Lower lobe of right lung (tissue), 2 donors: ENCODE data around the gene GRIN1. TPM values are rescaled to one million over a fixed set of nuclear protein-coding genes. Genes with fewer than 3 reads are reported as not detected.

Experiments used
- ATAC-seq, 2 donors: fragments of 200-7000 bp; cut with Tn5 transposase; one replicate each; pipeline ENCODE4 v1.9.1; 2020 to 2022; ENCODE audit warnings: mild to moderate bottlenecking in 2 of 2, moderate library complexity in 2 of 2
- DNase-seq: peaks from one replicate; pipeline ENCODE4 v3.0.0-alpha.2; 2020
- H3K27ac ChIP-seq: fragments of 200-600 bp; one replicate; pipeline ENCODE4 v1.8.0; 2022
- H3K27me3 ChIP-seq: fragments of 200-600 bp; one replicate; pipeline ENCODE4 v1.8.0; 2022; ENCODE audit warnings: low read depth
- H3K36me3 ChIP-seq: fragments of 200-600 bp; one replicate; pipeline ENCODE4 v1.8.0; 2022; ENCODE audit warnings: mild to moderate bottlenecking
- H3K4me1 ChIP-seq: fragments of 200-600 bp; one replicate; pipeline ENCODE4 v1.8.0; 2022
- H3K4me3 ChIP-seq: fragments of 200-600 bp; one replicate; pipeline ENCODE4 v1.8.0; 2022; ENCODE audit warnings: mild to moderate bottlenecking
- H3K9me3 ChIP-seq: fragments of 200-600 bp; one replicate; pipeline ENCODE4 v1.8.0; 2022
- CTCF ChIP-seq: fragments of 200-600 bp; IDR thresholded peaks from one replicate; pipeline ENCODE4 v1.8.0; 2022; ENCODE audit warnings: antibody characterized with exemption, mild to moderate bottlenecking
- intact Hi-C: fragments of 100-400 bp; cut with DNase I; formaldehyde crosslinking; loops from one replicate; pipeline ENCODE4 v1.11.0; 2022
- long read RNA-seq: library from polyadenylated mRNA; unstranded; transcript quantifications from one replicate; pipeline ENCODE4 v2.0.0, GENCODE V29; 2021
- total RNA-seq: library from RNA; stranded (reverse); fragmentation: NEBNext Ultra II Directional; extraction: Animal tissue kit (Norgen Biotek cat#: 25700); gene quantifications from one replicate; pipeline ENCODE4 v1.2.1, GENCODE V29; 2021
- donor health status: DM: no; HTN: yes; CAD: no; lungs with severe emphysema.

GRIN1 gene
- total RNA-seq = 0.92 TPM
- long read RNA-seq, partial matches to known transcripts = 1 of 1 reads
- long read RNA-seq, other reads (novel, unspliced or antisense) = 0 of 1 reads

DNA sequence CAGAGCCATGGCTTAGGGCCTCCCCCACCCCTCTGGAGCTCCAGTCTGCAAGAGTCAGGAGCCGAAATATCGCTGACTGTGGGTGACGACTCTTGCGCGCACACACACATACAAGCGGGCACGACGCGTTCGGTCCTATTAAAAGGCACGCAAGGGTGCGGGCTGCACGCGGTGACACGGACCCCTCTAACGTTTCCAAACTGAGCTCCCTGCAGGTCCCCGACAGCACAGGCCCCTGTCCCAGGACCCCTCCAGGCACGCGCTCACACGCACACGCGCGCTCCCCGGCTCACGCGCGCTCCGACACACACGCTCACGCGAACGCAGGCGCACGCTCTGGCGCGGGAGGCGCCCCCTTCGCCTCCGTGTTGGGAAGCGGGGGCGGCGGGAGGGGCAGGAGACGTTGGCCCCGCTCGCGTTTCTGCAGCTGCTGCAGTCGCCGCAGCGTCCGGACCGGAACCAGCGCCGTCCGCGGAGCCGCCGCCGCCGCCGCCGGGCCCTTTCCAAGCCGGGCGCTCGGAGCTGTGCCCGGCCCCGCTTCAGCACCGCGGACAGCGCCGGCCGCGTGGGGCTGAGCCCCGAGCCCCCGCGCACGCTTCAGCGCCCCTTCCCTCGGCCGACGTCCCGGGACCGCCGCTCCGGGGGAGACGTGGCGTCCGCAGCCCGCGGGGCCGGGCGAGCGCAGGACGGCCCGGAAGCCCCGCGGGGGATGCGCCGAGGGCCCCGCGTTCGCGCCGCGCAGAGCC, at the start of gene GRIN1:
TSS of gene GRIN1 (plus strand) at position 433 of the 746 bp plus-strand sequence. CDS start 333 bp downstream, outside the sequence.
- Histone ChIP-seq H3K27me3 (peaks cover 91% of the 10 kb centered on the region), H3K9me3 (no peaks in the 10 kb centered on the region), H3K4me1 (peaks cover 6% of the 10 kb centered on the region), H3K36me3 (no peaks in the 10 kb centered on the region), H3K27ac (no peak within 1 kb of the TSS), H3K4me3 (no peak within 1 kb of the TSS)
- intact Hi-C loops = no loop called here
- no peak for DNase-seq
- TF ChIP-seq CTCF = no peak
- peak; percentile 61 to 76 for ATAC-seq

- no peaks in the 10 kb centered on the region for H3K9me3 ChIP-seq
- H3K27ac ChIP-seq = no peak overlapping the region
- H3K4me3 ChIP-seq = no peak overlapping the region
- TF ChIP-seq CTCF = no peak
- H3K36me3 ChIP-seq = peaks cover 30% of the 10 kb centered on the region
- ATAC-seq = no peak
- intact Hi-C loops = no loop called here
- no peak for DNase-seq
- H3K27me3 ChIP-seq = no peaks in the 10 kb centered on the region
- H3K4me1 ChIP-seq = peaks cover 24% of the 10 kb centered on the region
Observed at GRCh38 chr9:137089232-137089947, 49.6 kb upstream of the GRIN1 start.

DNA sequence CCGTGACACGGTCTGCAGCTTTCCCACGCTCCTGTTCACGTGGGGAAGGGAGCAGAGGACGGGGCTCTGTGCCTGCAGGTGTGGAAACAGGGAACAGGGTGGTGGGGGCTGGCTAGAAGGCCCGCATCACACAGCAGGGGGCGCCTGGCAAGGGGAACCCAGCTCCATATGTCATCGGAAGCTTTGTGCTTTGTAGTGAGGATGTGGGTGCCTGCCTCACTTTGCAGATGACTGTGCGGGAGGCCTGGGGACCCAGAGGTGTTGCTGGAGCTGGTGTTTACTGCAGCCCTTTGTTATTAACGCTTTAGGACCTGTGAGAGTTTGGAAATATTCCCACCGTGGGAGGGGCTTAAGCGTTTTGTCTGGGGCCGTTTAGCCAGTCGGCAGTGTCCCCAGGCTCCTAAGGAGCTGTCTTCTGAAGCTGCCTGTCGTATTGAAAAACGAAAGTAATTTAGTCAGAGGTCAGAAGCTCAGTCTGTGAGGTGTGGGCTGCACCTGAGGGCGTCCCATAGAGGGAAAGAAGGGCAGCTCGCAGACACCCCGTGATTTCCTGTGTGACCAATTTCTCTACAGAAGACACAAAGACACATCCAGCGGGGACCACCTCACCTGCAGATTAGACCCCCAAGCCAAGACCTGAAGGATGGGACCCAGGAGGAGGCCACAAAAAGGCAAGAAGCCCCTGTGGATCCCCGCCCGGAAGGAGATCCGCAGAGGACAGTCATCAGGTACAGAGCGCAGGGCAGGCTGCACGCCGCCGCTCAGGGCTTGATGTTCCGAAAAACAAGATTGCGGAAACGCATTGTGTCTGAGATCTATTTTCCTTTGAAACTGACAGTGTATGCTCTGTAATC, 43.1 kb upstream of the GRIN1 start:
- ATAC-seq = peak; percentile 56 to 68
- Histone ChIP-seq H3K4me3 (peak overlapping the region; percentile 6), H3K27me3 (no peaks in the 10 kb centered on the region), H3K9me3 (no peaks in the 10 kb centered on the region), H3K4me1 (no peaks in the 10 kb centered on the region), H3K36me3 (peaks cover 78% of the 10 kb centered on the region), H3K27ac (peak overlapping the region; percentile 41)
- peak; percentile 29 for TF ChIP-seq CTCF
- intact Hi-C loops = no loop called here
- DNase-seq = peak; percentile 48

DNA sequence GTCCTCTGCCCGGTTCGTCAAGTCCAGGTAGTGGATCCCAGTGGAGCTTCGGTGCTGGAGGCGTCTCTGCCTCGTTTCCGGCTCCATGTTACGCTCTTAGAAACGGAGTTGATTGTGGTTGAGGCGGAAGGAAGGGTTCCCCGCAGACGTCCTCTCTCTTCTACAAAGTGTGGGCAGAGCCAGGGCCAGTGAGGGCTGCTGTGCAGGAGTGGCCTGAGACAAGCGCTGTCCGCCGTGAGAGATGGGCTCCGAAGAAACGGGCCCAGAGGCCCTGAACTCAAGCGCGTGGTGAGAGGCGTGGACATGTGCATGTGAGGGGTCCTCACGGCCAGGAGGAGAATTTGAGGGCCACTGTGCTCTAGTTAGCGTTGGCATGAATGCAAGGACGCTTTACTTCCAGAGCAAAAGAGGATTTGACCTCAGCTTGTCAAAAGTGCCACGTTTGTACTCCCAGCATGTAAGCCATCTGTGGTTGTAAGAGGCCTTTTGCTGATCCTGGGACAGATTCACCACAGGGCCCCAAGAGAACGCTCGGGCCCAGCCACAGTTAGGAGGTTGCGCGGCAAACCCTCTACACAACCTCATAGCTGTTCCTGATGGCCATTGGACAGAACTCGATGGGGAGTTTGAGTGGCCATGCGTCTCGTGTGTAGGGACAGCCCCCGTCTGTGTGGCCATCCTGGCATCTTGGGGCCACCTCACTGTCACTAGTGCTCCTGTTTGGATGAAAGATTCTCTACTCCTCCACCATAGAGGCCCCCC, 42.0 kb upstream of the GRIN1 start:
- DNase-seq (no peak), ATAC-seq (no peak)
- H3K4me3 ChIP-seq = no peak overlapping the region
- no peak for TF ChIP-seq CTCF
- H3K4me1 ChIP-seq = no peaks in the 10 kb centered on the region
- peaks cover 80% of the 10 kb centered on the region for H3K36me3 ChIP-seq
- no peaks in the 10 kb centered on the region for H3K9me3 ChIP-seq
- H3K27me3 ChIP-seq = no peaks in the 10 kb centered on the region
- no peak overlapping the region for H3K27ac ChIP-seq
- intact Hi-C loops = no loop called here
